HG03108 (cell line): Measurements from ENCODE around the gene GJD3.
A peak's percentile ranks its signal among the peaks of the same experiment; 100 is the strongest.

ENCODE experiments used
- ATAC-seq: cut with Tn5 transposase; IDR thresholded peaks from one replicate; pipeline ENCODE4 v1.9.1; 2021; ENCODE audit warnings: moderate library complexity; ENCODE audit not compliant: unreplicated experiment

GJD3 gene

GRCh38 chr17:40325156-40326013 is 39.2 kb downstream of the GJD3 start:
- ATAC-seq: no peak

DNA sequence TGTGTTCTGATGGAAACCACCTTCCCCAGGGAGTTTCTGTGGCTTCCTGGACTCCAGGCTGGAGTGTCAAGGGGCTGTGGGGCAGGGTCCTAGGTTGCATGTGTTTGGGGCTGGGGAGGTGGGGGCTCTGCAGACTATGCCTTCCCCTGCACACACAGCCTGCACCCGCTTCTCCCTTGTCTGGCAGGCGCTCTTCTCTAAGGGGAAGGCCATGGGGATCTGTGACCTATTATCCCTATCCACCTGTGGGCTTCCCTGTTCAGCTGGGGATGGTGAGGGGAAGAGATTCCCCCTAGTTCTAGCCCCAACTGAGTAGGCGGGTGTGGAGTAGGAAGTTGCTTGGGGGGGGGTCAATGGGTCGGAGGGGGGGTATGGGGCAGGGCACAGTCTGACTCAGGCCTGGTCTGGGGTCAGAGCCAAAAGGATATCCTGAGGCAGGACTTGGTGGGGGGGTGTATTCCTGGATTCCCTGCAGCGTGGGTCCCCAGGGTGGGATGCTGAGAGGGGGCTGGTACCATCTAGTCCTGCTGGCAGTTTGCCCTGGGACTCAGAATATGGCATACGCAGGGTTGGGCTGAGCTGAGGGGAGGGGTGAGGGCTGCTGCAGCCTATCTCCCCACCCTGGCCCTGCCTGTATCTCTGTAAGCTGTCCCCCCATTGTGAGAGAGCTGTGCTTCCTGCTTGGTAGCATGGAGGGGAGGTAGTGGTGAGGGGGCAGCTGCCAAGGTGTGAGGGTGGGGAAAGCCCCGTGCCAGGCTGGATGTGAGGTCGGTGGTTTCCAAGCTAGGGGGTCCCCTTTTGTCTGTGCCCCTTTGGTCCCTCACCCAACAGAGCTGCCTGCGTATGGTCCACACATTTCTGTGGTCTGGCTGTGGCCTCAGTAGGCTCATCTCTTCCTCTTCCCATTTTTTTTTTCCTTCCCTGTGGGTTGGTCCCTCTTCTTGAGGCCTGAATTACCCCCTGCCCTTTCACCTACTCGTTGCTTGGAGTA is 40.9 kb downstream of the GJD3 start:
- ATAC-seq: no peak

DNA sequence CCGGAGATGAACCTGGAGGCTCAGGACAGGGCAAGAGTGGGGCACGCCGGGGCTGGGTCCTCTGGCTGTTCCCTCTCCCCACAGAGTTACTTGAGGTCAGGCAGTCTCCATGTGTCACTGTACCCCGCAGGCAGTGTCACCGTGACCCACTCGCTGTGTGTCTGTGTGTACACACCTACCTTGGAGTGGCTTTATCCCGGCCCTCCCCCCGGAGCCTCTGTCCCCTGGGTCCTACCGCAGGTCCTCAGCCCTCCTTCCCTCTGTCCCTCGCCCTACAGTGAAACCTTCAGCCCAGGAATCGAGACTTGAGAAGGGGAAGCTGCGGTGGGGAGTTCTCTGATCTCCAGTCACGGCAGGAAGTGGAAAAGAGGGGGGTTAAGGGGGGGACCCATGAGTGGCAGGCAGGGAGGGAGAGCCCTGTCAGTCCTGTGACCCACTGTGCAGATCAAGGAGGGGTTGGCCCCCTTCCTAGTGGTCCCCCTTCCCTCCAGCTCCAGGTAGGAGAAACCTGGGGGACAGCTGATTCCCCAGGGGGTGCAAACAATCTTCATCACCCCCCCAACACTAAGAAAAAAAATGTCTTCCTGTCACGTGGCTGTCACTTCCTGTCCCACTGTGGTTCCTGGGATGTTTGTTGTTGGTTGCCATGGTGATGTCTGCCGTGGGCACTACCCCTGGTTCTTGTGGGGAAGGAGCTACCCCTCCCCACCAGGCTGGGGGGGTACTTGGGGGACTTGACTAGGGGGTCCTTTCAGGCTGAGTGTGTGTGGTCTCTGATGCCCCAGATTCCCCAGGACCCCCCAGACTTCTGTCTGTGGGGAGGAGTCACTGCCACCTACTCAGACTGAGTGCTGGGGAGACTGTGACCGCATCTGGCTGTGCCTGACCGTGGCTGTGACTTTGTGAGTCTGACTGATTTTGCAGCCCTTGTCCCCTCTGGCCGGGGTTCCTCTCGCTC is 41.9 kb downstream of the GJD3 start:
- peak; percentile 29 for ATAC-seq

GRCh38 chr17:40321961-40322357 is 42.6 kb downstream of the GJD3 start:
- ATAC-seq: no peak

- no peak for ATAC-seq
Measured at GRCh38 chr17:40321524-40321929, 43.0 kb downstream of the GJD3 start.

- ATAC-seq: no peak
Measured at GRCh38 chr17:40320756-40321523, 43.6 kb downstream of the GJD3 start.

DNA sequence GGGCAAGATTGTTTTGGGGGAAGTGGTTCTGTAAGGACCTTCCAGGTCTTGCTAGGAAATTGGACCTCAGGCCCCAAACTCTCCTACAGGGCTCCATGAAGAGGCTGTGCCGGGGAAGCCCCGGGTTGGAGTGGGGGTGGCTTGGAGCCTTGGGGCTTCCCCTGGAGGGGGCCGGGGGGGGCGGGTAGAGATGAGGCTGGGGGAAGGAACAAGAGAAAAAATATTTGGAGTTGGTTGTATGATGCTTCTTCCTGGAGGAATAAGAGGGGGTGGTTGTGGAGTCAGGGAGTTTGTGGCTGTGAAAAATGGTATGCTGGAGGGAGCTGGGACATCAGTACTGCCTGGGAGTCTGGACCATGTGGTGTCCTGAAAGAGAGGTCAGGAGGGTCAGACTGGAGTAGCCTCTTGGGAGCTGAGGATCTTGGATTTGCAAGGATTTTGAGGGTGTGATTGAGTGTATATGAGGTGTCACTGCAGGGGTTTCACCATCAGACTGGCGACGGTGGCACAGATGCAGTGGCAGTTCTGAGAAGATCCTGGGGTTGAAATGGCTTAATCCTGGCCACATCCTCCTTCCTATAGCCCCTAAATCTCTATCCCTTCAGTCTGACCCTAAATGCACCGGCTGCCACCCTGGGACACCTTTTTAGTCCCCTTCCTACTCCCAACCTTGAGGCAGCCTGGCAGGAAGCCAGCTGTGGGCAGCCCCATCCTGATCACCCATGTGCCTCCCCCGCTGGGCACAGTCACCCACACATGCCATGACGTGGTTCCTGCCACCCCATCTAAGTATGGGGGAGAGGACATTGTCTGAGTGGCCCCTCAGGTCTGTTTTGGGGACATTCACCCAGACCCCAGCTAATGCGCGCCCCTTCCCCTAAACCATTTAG is 44.6 kb downstream of the GJD3 start:
- no peak for ATAC-seq

- no peak for ATAC-seq
Measured at GRCh38 chr17:40318830-40319391, 45.6 kb downstream of the GJD3 start.

- peak; percentile 43 for ATAC-seq
Measured at GRCh38 chr17:40317880-40318829, 46.4 kb downstream of the GJD3 start.

DNA sequence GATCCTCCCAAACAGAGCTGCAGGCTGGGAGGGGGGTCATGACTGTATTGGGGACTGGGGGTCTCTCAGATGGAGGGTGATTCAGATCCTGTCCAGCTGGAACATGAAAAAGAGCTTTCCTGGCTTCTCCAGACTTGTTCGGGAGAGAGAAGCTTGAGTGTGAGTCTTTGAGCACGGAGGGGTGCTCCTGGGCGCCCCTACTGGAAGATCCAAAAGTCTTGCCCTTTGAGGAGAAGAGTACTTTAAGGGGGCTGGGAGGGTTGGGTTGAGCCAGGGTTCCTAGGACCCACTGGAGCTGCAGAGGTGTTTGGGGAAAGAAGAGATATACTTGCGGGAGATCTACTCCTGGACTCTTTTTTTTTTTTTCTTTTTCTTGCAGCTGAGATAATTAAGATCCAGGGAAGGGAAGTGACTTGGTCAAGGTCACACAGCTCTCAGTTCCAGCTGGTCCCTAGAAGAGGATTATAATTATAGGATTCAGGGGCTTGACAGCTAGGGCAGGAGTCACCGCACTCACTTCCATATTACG is 47.1 kb downstream of the GJD3 start:
- ATAC-seq: no peak

GRCh38 chr17:40316571-40317344 is 47.8 kb downstream of the GJD3 start:
- no peak for ATAC-seq

DNA sequence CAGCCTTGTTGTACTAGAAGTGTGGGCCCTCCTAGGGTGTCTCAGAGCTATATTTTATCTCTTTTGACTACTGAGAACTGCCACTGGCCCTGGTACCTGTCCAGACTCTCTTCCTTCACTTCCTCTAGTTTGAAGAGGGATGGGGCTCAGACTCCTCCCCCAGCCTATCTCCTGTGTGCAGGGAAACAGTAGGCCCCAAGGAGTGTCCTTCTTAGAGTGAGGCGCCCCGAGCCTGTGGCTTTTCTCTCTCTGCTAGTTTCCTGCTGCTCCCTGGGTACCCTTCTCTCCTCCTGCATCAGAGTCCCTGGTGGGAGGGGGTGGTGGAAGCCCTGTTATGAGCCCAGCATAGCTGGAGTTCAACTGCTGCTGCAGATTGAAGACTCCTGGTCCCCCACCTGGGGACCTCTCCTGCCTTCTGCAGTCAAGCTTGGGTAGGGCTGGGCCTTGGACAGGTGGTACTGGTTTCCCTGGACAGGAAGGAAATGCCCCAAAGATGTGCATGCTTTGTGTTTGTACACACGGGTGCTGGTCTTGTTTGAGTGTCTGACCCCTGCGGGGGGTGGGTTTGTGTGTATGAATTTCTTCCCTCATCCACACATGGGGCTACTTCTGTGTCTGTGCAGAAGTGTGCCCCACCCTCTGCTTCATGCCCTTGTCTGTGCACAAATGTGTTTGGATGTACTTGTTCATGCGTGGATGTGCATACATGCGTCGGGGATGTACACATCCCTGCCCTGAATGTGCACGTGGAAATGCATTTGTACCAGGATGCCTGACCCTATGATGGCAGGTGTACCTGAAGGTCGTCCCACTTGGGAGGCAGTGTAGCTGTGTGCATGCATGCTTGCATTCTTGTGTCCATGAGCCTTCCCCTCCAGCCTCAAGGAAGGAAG is 48.6 kb downstream of the GJD3 start:
- no peak for ATAC-seq

DNA sequence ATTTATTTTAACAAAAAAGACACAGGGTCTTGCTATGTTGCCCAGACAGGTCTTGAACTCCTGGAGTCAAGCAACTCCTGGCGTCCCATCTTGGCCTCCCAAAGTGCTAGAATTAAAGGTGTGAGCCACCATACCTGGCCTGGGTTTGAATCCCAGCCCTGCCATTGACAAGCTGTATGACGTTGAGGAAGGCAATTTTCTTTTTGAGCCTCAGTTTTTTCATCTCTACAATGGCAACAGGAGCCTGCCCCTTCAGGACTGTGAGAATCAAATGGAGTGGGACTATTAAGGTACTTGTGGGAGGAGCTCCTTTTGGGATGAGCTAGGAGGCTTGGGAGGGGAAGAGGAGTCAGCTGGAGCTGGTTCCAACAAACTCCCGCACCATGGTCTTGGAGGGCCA is 49.3 kb downstream of the GJD3 start:
- ATAC-seq: no peak

DNA sequence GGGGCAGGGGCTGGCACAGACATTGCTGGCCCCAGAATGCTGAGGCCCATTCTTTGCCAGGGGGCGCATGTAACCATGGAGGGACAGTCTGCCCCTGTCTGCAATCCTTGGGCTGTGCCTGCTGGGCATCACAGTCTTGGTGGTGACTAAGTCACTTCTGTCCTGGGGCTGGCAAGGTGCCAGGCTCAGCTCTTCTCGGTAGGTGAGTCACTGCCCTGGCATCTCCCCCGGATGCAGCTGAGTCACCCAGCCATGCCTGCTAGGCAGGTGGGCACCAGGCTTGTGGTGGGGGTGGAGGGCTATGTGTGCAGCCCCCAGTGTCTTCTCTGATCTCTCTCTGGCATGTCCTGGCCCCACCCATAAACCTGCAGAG is 50.0 kb downstream of the GJD3 start:
- ATAC-seq: no peak
